ENCODE measurements around the gene YIF1B.

The YIF1B gene

DNA sequence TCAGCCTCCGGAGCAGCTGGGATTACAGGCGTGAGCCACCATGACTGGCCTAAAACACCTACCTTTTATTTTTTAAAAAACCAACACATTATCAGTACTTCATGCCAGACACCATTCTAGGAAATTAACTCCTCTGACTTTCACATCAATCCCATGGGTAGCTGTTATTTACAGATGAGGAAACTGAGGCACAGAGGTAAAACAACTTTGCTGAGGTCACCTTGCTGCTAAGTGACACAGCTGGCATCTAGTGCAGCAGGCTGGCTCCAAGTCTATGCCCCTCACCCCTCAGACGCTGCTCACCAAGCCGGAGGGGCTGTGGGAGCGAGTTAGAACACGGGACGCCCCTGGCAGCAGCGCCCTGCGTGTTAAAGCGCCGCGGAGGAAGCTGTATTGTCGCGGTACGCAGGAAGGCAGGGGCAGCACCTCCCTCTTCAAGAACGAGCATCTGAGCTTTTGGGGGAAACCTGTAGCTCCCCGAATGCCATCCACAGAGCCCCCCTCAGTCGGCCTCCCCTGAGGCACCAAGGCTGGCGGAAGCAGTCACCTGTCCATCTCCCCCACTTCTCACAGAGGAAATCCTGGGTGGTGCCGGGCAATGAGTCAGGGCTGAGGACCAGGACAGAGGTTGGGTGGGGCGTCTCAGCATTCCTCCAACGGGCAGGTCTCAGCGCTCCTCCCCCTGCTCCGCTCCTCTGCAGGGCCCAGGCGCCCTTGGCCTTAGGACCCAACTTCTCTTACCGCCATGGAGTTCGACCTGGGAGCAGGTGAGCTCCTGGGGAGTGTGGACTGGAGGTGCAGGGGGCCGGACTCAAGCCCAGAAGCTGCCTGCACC, 12.0 kb downstream of the YIF1B start, which contains the start of gene C19orf33:
Gene C19orf33, plus strand, starts transcription at position 735 of the 835 bp plus-strand sequence. Its CDS starts 11 bp downstream, at position 746.
- no peak for DNase-seq

- no peak for DNase-seq
These were observed 16.7 kb downstream of the YIF1B start for GRCh38 chr19:38298821-38299680.

- DNase-seq, result no peak
These were observed 21.7 kb downstream of the YIF1B start for GRCh38 chr19:38294090-38294489.

DNA sequence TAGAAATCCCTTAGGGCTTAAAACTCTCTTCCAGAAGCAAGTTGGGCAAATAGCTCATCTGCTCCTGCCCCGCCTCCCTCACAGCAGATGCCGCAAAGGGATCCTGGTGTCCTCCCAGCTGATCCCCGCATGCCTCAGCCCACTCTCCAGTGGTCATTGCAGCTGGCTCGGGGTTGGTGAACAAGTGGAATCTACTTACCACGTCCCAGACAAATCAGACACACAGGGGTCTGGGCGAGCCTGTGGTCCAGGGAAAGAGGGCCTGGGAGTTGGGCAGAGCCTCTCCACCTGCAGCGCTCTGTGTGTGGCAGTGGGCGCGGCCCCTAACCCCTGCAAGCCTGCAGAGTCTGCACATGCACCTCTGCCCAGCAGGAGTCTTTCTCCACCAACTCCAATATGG, 22.5 kb downstream of the YIF1B start:
- no peak for DNase-seq

DNA sequence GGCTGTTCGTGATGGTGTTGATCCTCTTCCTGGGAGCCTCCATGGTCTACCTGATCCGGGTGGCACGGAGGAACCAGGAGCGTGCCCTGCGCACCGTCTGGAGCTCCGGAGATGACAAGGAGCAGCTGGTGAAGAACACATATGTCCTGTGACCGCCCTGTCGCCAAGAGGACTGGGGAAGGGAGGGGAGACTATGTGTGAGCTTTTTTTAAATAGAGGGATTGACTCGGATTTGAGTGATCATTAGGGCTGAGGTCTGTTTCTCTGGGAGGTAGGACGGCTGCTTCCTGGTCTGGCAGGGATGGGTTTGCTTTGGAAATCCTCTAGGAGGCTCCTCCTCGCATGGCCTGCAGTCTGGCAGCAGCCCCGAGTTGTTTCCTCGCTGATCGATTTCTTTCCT, 23.9 kb downstream of the YIF1B start:
- no peak for DNase-seq

DNA sequence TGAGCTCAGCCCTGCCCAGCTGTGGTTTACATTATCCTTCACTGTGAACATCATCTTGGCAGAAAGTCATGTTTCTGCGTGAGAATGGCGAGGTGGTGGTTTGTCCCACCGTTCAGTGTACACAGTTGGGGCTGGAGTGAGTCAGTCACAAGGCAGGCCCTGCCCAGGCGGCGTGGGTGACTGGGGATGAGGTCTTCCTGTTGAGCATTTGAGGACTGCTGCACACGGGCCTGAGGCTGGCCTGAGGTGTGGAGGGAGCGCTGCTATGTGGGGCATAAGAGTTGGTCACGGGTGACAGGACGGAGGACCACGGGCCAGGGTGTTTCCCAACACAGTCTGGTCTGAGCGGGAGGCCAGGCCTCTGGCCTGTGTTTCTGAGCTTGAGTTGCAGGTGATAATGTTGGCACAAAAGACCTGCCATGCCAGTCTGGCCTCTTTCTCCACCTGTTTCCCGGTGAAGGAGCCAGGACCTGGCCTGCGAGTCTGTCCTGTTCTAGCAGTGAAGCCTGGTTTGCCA, 25.1 kb downstream of the YIF1B start:
- no peak for DNase-seq

- no peak for DNase-seq
These were observed 25.8 kb downstream of the YIF1B start for GRCh38 chr19:38289955-38290354.

DNA sequence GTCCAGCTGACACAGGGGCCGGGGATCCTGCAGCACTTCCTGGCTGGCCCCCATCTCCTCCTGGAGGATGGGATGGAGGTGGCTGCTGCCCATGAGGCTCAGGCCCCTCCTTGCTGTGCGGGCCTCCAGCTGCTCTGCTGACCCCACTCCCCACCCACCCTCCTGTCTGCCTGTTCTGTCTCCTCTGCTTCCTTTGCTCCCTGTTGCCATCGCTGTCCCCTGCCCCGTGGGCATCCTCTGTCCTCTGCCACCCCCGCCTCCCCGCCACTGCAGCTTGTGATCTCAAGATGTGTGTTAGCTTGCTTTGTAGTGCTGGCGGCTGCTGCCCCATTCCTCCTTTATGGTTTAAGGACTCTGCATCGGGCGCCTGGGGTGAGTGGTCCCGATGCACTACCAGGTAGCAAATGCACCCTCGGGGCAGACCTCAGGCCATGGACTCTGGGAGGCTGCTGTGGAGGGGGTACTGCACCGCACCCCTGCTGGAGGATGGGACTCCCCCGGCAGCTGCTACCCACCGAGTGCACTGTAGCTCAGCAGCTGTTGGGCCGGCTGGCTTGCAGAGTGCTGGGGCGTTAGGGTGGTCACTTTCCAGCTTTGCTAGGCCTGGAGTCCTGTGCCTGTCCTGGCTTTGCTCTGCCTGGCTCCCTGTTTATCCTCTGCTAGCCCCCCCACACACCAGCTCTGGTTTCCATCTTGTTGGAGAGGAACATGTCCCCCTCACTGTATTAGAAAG, 27.5 kb downstream of the YIF1B start:
- no peak for DNase-seq

DNA sequence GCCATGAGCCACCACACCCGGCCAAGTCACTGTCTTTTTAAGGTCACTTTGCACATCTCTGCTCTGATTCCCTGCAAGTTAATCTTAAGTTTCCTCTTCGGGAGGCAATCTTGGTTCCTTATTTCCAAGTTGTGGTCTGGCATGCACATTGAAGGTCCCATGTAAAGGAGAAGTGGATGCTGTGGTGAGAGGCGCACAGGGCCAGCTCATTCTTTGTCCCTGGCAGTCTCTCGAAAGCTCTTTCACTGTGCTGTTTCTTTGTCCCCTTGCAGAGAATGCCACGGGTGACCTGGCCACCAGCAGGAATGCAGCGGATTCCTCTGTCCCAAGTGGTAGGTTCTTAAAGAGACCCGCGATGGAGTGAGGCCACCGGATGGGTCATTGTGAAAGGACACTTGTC, 28.1 kb downstream of the YIF1B start:
- no peak for DNase-seq

GRCh38 chr19:38285567-38285966, 30.2 kb downstream of the YIF1B start:
- DNase-seq, result no peak

- DNase-seq, result no peak
These were observed 31.3 kb downstream of the YIF1B start for GRCh38 chr19:38284422-38284821.

- no peak for DNase-seq
These were observed 32.5 kb downstream of the YIF1B start for GRCh38 chr19:38283271-38283670.

DNA sequence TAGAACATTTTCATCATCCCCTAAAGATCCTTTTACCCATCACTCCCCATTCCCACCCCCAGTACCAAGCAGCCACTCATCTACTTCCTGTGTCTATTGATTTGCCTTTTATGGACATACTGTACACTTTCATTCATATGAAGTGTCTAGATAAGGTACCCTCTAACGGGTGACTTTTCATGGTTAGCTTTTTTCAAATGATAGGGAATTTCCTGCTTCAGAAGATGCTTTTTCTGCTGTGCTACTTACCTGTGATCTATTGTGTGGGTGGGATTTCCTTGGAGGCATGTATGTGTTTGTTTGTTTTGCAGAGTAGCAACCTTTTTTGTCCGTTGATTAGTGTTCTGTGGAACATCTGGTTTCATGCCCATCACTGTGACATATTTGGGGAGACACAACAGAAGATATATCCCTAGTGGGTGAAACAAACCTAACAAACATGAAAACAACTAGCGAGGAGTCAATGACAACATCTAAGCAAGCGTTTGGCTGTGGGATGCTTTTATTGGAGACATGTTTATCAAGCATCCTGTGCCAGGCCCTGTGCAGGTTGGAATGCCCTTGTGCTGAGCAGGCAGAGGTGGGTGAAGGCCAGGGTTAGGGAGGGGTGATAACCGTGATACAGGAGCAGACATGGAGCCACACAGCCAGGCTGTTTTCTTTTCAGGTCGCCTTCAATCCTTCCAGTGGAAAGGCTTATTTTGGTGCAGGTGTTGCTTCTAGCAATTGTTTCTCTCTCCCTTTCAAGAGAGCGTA, 33.8 kb downstream of the YIF1B start:
- DNase-seq, result no peak

- no peak for DNase-seq
These were observed 35.5 kb downstream of the YIF1B start for GRCh38 chr19:38280030-38280921.

- no peak for DNase-seq
These were observed 37.0 kb downstream of the YIF1B start for GRCh38 chr19:38278751-38279150.

DNA sequence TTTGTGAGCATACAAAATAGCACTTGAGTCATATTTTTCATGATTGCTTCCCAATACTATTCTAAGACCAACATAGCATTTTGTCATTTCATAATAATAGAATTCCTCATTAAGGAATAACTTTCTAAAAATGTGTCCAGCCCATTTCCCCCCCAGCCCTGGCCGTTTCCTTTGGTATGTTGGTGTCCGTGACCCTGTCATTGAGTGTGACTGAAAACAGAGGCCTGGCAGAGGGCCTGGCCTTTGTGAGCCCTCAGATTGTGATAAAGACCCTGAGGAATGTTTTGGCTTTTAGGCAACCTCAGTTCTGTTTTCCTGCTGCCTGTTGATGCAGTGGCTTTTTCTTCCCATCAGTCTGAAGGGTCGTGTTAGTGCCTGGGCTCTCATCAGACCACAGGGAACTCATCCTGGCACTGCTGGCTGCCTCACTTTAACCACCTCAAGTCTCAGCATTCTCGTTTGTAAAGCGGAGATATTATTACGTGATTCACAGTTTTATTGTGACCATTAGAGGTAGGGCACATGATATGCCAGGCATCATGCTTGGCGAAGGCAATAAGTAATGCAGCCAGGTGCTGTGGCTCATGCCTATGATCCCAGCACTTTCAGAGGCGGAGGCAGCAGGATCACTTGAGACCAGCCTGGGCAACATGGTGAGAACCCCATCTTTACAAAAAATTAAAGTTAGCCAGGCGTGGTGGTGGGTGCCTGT, 37.6 kb downstream of the YIF1B start:
- no peak for DNase-seq

DNA sequence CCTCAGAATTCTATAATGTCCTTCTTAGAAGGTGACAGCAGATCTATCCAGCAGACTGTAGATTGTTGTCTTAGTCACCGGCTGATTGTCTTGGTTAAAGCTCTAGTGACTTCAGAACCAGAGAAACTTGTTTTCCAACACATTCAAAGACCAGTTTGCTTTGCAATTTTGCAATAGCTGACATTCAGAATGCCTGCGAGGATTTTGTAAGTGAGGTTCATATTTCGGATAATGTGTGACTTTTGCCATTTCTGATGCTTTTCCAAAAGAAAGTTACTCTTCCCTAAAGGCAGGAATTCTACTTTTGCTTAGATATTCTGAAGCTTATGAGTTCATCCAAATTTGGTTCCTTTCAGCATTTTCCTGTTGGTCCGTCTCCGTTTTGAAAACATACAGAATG, 38.2 kb downstream of the YIF1B start:
- no peak for DNase-seq

DNA sequence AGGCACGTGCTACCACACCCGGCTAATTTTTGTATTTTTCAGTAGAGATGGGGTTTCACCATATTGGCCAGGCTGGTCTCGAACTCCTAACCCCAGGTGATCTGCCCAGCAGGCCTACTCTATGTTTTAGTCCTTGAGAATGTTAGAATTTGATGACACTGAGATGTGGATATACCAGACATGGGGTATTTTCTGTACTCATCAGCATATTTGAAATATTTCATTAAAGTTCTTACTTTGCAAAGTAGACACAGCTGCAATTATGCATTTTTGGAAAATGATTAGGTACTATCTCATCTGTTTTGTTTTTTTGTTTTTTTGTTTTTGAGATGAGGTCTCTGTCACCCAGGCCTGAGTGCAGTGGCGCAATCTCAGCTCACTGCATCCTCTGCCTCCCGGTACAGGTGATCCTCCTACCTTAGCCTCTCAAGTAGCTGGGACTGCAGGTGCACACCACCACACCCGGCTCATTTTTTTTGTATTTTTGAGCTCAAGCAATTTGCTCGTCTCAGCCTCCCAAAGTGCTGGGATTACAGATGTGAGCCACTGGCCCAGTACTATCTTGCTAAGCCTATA, 38.7 kb downstream of the YIF1B start:
- DNase-seq, result no peak

GRCh38 chr19:38274739-38275138, 41.0 kb downstream of the YIF1B start:
- DNase-seq, result no peak

- no peak for DNase-seq
These were observed 42.2 kb downstream of the YIF1B start for GRCh38 chr19:38273499-38273898.
